ENCODE measurements around the gene KCNIP1.
"Not testable (repeated sequence)": the region's sequence is repeated elsewhere in the genome, so short reads cannot be mapped to it uniquely, and the experiment has no call there.

The KCNIP1 gene

DNA sequence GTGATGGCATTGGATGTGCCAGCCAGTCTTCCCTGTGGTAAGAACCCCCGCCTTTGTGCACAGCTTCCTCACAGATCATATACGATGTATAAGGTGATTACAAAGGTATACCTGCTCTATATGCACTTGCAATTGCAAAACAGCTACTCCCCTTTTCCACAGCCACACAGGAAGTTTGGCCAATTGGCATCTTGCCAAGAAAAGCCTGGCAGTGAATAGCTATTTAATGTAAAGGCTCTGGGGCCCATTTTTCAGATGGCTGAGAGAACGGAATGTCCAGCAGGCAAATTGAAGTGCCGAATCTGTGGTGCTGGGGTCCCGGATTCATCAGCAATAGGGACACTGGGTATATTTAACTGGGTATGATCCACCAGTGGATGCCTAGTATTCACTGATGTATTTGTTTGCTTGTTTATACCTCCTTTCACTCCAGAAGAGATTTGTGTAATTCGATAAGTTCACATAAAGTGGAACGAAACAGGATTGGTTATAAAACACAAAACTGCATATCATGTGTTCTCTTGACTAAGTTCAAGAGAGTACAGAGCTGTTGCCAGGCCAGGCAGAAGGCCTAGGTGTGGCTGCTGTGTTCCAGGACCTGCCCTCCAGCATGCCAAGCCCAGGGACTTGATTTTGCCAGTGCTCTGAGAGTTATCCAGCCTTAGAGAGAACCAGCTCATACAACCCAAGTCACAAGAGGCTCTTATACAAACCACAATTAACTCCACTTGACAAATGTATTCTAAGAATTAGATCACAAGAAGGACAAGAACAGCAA, 252.0 kb downstream of the KCNIP1 start:
- DNase-seq: no peak

- DNase-seq: no peak
Observed at GRCh38 chr5:170756691-170757090, 252.9 kb downstream of the KCNIP1 start.

GRCh38 chr5:170757182-170757601, 253.4 kb downstream of the KCNIP1 start:
- DNase-seq: no peak

GRCh38 chr5:170757669-170758068, 253.8 kb downstream of the KCNIP1 start:
- no peak for DNase-seq

DNA sequence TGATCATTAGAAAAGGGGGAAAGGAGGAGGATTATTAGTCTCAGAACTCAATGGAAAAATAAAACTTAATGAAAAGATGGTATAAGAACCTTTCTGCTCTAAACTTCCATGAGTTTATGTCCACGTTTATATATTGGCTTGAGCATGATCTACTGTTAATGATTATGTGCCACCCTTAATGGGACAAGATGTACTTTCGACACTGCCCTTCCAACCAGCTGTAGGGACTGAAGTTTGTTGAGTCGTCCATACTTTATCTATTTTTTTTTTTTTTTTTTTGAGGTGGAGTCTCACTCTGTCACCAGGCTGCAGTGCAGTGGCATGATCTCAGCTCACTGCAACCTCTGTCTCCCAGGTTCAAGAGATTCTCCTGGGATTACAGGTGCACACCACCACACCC, 254.7 kb downstream of the KCNIP1 start:
- no peak for DNase-seq

DNA sequence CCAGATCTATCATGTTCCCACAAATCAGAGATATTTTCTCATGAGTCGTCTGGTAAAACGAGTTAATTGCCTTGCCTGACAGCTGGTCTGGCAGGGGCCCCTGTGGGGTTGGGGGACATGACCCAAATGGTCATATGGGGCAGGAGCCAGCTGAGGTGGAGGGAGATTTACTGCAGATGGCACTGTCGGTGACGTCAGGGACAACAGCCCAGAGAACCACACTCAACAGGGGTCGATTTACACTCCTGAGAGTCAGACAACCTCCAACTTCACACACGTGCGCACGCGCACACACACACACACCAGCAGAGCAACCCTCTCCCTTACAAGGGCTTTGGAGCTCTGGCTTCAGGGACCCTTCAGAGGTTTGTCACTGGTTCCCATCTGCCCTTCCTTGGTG, 256.3 kb downstream of the KCNIP1 start:
- DNase-seq: no peak

- no peak for DNase-seq
Observed at GRCh38 chr5:170761048-170761707, 257.4 kb downstream of the KCNIP1 start.

DNA sequence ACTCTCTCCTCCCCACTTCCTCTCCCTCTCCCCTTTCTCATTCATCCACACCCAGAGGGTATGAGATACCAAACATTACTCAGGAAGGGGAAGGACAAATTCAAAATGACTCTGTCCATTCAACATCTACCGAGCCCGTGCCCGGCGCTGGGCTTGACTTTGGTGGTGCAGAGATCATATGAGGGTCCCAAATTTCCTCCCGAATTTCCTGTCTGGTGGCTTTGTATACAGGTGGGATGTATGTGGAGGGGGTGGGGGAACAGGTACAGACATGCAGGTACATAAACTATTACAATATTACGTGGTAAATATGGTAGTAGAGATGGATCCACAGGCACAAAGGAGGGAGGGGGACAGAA, 257.9 kb downstream of the KCNIP1 start:
- DNase-seq: no peak

- DNase-seq: not testable (repeated sequence)
Observed at GRCh38 chr5:170762298-170762697, 258.5 kb downstream of the KCNIP1 start.

DNA sequence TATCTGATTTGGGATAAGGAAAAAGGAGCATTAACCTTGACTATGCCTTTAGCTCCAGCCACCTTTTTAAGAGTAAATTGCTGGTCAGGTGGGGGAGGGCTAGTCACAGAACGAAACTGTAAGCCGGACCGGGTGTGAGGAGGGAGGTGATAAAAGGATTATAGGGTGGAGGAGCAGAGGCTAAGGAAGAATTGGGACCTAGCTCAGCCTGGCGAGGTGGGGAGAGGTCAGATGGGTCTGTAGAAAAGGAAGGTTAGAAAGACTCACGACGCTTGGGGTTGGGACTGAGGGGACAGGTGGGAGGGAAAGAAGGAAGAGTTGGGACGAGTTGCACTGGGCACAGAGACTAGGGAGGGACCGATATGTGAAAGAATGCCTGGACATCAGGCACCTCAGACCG, 262.0 kb downstream of the KCNIP1 start:
- not testable (repeated sequence) for DNase-seq

DNA sequence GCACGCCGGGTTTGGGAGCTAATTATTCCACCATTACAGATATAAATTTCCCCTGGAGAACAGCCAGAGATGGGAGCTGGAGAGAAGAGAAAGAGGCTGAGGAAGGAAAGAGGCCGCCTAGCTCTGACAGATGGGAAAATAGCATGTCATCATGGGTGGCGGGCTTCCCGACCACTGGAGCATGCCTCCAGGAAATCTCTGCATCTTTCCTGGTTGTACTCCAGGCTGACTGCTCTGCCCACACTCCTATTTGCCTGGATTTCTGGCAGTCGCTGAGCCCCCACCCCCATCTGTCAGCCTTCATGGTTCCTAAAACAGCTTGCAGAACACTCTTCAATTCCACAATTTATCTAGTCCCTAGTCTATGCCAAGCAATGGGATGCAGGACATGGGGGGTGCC, 265.4 kb downstream of the KCNIP1 start:
- no peak for DNase-seq

DNA sequence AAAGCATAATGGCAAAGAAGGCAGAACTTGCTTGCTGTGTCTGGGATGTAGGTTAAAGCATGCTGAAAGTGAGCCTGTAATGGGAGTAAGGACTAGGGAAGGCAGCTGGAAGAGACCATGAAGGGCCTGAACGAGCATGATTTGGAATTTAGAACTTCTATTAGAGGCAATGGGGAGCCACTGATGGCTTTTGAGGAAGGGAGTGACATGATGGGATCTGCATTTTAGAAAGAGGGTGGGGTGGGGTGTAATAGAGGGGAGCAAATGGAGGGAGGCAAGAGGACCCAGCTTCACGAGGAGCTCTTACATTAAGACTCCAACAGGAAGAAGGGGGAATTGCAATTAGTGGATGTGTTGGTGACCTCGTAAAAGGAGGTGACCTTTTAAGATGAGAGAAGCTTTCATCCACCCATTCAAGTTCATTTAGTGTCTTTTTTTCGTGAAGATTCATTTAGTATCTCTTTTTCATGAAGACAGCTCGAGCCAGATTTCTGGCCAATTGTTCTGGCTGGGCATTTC, 266.1 kb downstream of the KCNIP1 start:
- no peak for DNase-seq

GRCh38 chr5:170771496-170771895, 267.7 kb downstream of the KCNIP1 start:
- no peak for DNase-seq

GRCh38 chr5:170773024-170773985, 269.5 kb downstream of the KCNIP1 start:
- no peak for DNase-seq

- no peak for DNase-seq
Observed at GRCh38 chr5:170774831-170775230, 271.0 kb downstream of the KCNIP1 start.

- no peak for DNase-seq
Observed at GRCh38 chr5:170781946-170782345, 278.1 kb downstream of the KCNIP1 start.

- no peak for DNase-seq
Observed at GRCh38 chr5:170782438-170782837, 278.6 kb downstream of the KCNIP1 start.

- DNase-seq: no peak
Observed at GRCh38 chr5:170783498-170784247, 279.9 kb downstream of the KCNIP1 start, which contains the start of gene GABRP. Gene GABRP, plus strand, starts transcription at chr5:170783725. Its CDS starts 4,891 bp downstream, at chr5:170788616.

DNA sequence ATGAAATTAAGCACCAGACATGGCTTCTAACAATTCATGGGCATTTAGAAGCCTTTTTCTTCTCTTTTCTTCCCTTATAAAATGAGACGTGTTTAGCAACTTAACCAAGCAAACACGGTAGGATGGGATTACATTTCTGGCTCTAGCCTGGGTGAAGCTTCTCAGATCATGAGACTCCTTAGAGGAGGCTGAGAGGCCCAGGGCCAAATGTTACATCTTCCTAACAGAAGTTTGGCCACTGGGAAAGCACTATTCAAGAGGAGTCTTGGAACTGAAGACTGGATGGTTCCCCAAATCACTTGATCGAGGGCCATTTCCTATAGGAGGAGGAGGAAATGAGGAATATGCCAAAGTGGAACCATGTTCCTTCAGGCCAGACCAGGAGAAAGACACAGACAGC, 281.6 kb downstream of the KCNIP1 start:
- DNase-seq: no peak
